HG03196 (cell line): ENCODE results near the gene SLC35G1.

Source experiments
- ATAC-seq: cut with Tn5 transposase; IDR thresholded peaks from one replicate; pipeline ENCODE4 v1.9.1; 2021; ENCODE audit not compliant: unreplicated experiment

SLC35G1 gene

DNA sequence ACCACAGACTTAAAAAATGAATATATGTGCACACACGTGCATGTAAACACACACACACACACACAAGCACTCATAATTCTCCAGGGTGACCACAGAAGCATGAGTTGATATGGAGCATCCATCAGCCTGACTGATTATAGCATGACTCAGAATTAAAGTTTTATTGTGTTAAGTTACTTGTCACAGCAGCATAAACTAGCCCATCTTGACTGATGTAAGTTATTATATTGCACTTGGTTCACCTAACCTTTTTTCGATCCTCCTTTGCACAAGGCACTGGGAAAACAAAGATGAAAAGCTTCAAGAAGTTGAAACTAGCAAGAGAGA lies 18.8 kb upstream of the SLC35G1 start:
- no peak for ATAC-seq

GRCh38 chr10:93876381-93876780 lies 17.4 kb upstream of the SLC35G1 start:
- ATAC-seq = no peak

DNA sequence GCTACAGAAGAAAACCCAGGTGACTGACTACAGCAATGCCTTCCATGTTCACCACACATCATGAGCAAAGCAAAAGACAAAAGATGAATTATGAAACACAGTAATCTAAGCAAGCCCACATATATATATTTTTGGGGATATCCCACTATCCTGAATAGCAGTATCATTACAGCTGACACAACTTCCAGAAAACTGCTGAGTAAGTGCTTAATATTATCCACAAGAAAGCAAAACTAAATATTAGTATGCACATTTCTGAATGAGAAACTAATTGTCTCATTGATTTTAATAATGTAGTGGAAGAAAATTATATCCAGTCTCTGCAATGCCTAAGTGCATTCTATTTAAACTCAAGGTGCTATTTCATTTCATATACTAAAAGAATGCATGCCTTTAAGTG lies 14.5 kb upstream of the SLC35G1 start:
- no peak for ATAC-seq

- ATAC-seq = no peak
Measured at GRCh38 chr10:93894516-93895378, 969 bp downstream of the SLC35G1 start.

DNA sequence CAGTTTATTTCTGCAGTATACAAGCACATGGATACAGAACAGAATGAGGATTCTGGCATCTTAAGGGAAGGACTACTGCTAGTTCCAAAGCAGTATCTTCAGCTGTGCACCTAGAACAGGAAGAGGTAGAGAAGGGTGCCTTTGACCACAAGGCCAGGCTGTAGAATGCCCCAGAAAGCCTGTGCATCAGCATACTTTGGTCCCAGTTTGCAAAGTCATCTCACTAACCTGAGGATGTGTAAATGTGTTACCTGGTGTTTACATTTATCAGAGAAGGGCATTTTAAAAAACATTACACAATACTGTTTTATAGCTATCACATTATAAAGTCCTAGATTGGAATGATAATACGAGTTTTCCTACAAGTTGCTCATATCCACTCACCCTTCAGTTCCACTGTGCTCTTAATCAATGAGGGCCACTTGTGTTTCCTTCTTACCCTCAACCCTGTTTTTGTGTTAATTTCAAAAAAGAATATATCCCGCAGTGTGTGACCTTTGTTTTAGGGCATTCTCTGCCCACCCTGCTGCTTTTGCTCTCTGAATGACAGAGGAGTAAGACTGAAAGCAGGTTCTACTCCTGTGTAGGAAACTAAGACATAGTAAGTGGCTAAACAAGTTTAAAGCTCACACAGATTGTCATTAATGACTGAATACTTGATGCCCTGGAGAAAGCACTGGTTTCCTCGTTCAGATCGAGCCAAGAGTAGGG lies 3.4 kb downstream of the SLC35G1 start:
- ATAC-seq = no peak

DNA sequence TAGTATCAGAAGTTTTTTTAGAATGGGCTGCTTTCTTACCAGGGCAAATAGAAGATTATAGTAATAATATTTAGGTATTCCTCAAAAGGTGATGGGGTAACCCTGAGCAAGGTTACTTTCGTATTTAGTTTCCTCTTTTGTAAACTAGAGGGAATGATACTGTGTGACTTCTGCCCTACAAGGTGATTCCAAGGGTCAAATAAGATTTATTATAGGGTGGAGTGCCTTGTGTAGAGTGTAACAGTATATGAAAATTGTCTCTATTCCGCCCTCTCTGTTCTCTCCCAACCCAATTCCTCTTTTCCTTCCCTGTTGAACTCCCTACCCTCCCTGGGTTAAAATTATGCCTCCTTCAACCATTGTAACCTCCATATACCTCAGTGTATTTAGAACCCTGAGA lies 5.3 kb downstream of the SLC35G1 start:
- no peak for ATAC-seq

DNA sequence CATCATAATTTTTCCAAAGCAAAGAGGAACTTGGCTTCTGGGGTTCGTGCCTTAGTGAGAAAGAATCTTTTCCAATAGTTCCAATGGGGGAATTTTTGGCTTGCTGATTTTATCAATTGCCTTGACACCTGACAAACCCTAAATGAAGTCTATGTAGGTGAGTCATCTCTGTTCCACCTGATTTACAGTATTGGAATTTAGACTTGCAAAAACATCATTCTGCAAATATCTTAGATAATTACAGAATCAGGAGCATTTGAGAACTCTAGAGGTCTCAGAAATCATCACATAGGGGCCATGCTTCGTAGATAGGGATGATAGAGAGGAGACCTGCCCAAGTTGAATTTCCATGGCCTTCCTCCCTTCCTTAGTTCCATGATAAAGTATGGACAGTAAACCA lies 9.3 kb downstream of the SLC35G1 start:
- no peak for ATAC-seq

GRCh38 chr10:93904901-93905300 lies 11.1 kb downstream of the SLC35G1 start:
- ATAC-seq = no peak

DNA sequence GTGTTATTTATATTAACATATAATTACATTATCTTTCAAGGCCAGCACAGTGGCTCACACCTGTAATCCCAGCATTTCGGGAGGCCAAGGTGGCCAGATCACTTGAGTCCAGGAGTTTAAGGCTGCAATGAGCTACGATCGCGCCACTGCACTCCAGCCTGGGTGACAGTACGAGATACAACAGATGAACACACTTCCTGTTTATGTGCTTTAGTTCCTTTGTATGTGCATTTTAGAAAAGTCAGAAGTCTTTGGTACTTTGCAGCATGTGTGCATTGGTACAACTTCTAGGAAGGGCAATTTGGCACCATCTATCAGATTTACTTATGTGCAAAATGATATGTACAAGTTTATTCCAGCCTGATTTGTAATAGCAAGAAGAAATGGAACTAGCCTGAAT lies 13.3 kb downstream of the SLC35G1 start:
- no peak for ATAC-seq

- no peak for ATAC-seq
Measured at GRCh38 chr10:93911866-93912265, 18.1 kb downstream of the SLC35G1 start.

- ATAC-seq = no peak
Measured at GRCh38 chr10:93912444-93912843, 18.7 kb downstream of the SLC35G1 start.

DNA sequence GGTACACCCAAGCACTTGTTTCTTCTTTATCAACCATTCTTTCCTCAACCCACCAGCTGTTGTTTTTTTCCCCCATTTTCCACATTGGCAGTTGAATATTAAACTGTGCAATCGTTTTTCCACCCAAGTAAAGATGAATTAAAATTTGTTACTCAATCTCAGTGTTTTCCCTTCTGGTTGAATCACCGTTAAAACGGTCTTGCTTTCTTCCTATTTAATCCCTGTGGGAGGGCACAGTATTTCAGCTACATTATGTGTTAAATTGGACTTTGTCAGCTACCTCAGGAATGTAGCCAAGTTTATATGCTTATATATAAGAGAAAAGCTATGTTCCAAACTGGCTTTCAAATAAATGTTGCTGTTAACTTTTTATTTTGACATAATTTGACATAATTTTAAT lies 19.9 kb downstream of the SLC35G1 start:
- no peak for ATAC-seq

DNA sequence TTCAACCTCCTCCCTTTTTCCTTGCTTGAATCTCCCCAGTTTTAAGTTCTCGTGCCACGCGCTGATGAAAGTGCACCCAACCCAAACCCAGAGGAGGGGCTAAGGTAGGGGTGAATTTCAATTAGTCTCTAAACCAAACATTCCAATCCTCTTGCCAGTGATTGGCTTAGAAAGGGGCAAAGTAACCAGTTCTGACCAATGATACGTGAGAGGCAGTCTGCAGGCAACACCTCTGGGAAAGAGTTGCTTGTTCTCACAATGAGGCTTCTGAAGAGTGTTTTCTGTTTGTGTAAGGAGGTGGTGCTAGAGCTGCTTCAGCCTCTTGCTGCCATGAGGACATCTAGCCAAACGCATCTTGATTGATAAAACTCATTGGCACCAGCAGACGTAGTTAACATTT lies 21.8 kb downstream of the SLC35G1 start:
- no peak for ATAC-seq

DNA sequence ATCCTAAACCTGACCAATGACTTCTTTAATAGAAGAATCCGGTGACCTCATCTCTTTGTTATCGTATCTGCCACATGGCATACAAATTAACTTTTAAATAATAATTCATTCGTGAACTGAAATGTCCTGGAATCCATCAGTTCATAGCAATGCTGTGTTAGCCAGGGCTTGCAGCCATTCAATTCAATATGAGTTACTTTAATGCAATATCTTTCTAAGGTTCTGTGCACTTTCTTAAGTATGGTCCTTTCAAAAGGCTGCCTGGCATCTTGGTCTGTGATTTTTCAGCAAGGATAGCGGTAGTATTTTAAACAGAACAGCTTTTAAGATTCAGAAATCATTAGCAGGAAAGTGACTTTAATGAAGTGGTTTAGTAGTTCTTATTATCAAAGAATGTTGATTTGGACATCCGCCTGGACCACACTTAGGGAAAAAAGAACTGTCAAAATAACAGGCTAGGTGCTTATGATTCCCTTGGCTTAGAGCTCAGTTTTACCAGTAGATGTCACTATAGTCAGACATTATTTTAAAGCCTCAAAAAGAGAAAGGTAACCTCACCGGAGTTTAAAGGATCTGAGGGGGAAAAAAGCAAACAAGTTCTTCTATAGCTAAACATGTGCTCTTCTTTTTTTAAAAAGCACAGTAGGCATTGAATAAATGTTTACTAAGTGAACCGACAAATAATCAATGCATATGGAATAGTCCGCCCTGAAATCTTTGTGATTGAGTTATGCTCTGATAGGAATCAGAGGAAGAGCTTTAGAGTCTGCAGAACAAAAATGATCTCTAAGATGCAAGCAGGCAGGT lies 22.7 kb downstream of the SLC35G1 start:
- no peak for ATAC-seq

DNA sequence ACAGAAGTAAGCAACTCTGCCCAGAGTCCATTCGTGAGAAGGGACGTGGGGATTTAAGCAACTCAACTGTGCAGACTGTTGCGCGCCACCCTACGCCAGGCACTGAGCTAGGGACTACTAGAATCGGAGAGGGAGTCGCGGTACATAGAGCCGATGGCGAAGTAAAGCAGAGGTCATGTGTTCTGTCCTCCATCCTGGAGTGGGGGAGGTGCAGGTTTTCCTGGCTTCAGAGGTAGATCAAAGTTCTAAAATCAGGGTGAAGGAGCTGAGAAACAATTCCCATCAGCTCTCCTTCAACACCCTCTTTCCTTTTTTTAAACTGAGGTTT lies 23.2 kb downstream of the SLC35G1 start:
- no peak for ATAC-seq

GRCh38 chr10:93917821-93918220 lies 24.0 kb downstream of the SLC35G1 start:
- no peak for ATAC-seq

- no peak for ATAC-seq
Measured at GRCh38 chr10:93921338-93921737, 27.6 kb downstream of the SLC35G1 start.

DNA sequence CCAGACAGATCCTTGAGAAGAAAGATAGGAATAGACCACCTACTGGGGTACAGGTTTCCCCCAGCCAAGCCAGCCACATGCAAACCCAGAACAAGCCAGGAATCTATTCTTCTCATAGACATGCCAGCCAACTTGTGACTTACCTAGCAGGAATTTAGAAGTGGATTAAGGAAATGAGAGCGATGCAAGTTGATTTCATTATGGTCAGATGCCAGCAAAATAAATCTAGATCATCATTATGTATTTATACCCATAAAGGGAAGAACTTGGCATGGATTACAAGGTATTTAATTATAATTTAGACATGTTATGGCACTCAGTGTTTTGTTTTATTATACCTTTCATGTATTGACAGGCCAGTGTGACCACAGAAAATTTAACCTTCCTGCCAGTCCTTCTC lies 32.8 kb downstream of the SLC35G1 start:
- no peak for ATAC-seq

DNA sequence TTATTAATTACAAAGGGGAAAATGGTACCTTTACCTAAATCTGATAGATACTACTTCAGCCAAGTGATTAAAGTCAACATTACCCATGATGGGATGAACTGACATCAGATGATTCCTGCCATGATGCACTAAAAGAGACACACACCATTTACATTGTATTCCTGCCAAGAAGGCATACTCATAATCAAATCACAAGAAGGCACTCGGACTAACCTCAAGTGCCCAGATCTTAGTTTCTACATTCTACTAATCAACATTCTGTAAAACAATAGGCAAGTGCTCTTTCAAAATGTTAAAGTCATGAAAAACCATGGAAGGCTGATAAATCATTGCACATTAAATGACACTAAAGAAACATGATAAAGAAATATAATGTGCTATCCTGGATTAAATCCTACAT lies 44.4 kb downstream of the SLC35G1 start:
- ATAC-seq = no peak

- no peak for ATAC-seq
Measured at GRCh38 chr10:93940881-93941280, 47.1 kb downstream of the SLC35G1 start.

GRCh38 chr10:93941606-93942005 lies 47.8 kb downstream of the SLC35G1 start:
- ATAC-seq = no peak

GRCh38 chr10:93945819-93946218 lies 52.0 kb downstream of the SLC35G1 start:
- no peak for ATAC-seq
